Measurements from ENCODE around the gene FBL.

- TF ChIP-seq EZH2 (IDR thresholded peaks at IDR 0.05; ENCODE audit: insufficient read depth, poor library complexity, severe bottlenecking) (no peak), EZH2phosphoT487 (IDR thresholded peaks at IDR 0.05; ENCODE audit: insufficient read depth, low read depth) (no peak)
These were observed 51.2 kb downstream of the FBL start for GRCh38 chr19:39795001-39795400.

All from GM23248 (cell line).